ENCODE measurements around the gene CKAP2L. TPM values are rescaled to one million over a fixed set of nuclear protein-coding genes. Genes with fewer than 3 reads are reported as not detected.

Gene CKAP2L
- total and polyA plus RNA-seq, 9 of the 15 experiments (the other 6 are each of a cell fraction or from before 2014, with no cell fraction given), result 10.4 to 21.9 (median 14.2) TPM

- TF ChIP-seq ZNF395 (CRISPR knock-in tag; IDR thresholded peaks at IDR 0.05), result no peak
- TF ChIP-seq TAL1 (IDR thresholded peaks at IDR 0.05), result no peak
- no peak for TF ChIP-seq MEF2A (IDR thresholded peaks at IDR 0.05; ENCODE audit: control insufficient read depth, low read depth, low read length)
- no peak; the same call in 1 of the 2 replicates for TF ChIP-seq ZBTB7A (IDR thresholded peaks at IDR 0.05; ENCODE audit: borderline replicate concordance, control insufficient read depth, low read depth, low read length)
- TF ChIP-seq TCF7L2 (IDR thresholded peaks at IDR 0.05; ENCODE audit: low read depth, low read length), result no peak
- no peak for TF ChIP-seq KAT2B (IDR thresholded peaks at IDR 0.05; ENCODE audit: low read depth, low read length)
- no peak for TF ChIP-seq ZNF384 (IDR thresholded peaks at IDR 0.05; ENCODE audit: low read depth, low read length)
- no peak for TF ChIP-seq MCM2 (IDR thresholded peaks at IDR 0.05; ENCODE audit: low read depth)
- no peak for TF ChIP-seq CGGBP1 (CRISPR knock-in tag; IDR thresholded peaks at IDR 0.05)
- TF ChIP-seq ZFPM2 (CRISPR knock-in tag; IDR thresholded peaks at IDR 0.05), result no peak
- no peak for TF ChIP-seq ZNF133 (CRISPR knock-in tag; IDR thresholded peaks at IDR 0.05)
- no peak for TF ChIP-seq TFAM (CRISPR knock-in tag; conservative IDR thresholded peaks at IDR 0.05)
- no peak for TF ChIP-seq ZNF3 (CRISPR knock-in tag; IDR thresholded peaks at IDR 0.05)
- TF ChIP-seq FOXA1 (IDR thresholded peaks at IDR 0.05; ENCODE audit: borderline replicate concordance), result no peak
- TF ChIP-seq NUFIP1 (IDR thresholded peaks at IDR 0.05; ENCODE audit: partially characterized antibody), result no peak
- TF ChIP-seq IRF2 (CRISPR knock-in tag; IDR thresholded peaks at IDR 0.05), result no peak
- peak; percentile 12 for TF ChIP-seq HMGN3 (IDR thresholded peaks at IDR 0.05; ENCODE audit: borderline replicate concordance, extremely low read depth, insufficient read length, low read depth, low read length)
- TF ChIP-seq PHF20 (IDR thresholded peaks at IDR 0.05; ENCODE audit: partially characterized antibody), result no peak
- no peak for TF ChIP-seq ZNF184 (CRISPR knock-in tag; IDR thresholded peaks at IDR 0.05)
- no peak for TF ChIP-seq PHTF2 (CRISPR knock-in tag; IDR thresholded peaks at IDR 0.05)
- TF ChIP-seq ESRRB (CRISPR knock-in tag; IDR thresholded peaks at IDR 0.05; ENCODE audit: borderline replicate concordance), result no peak
- TF ChIP-seq XRCC4 (IDR thresholded peaks at IDR 0.05; ENCODE audit: extremely low read depth, insufficient read depth, insufficient read length), result no peak
- TF ChIP-seq HCFC1 (IDR thresholded peaks at IDR 0.05; ENCODE audit: low read depth, low read length), result peak; percentile 29; the same call in 1 of the 2 replicates
- TF ChIP-seq ZNF124 (CRISPR knock-in tag; IDR thresholded peaks at IDR 0.05), result no peak
- no peak for TF ChIP-seq ZNF324 (CRISPR knock-in tag; IDR thresholded peaks at IDR 0.05)
- TF ChIP-seq ZKSCAN8 (CRISPR knock-in tag; IDR thresholded peaks at IDR 0.05), result no peak
- TF ChIP-seq PTTG1 (tag; IDR thresholded peaks at IDR 0.05; ENCODE audit: low read depth), result no peak
- TF ChIP-seq MECOM (CRISPR knock-in tag; IDR thresholded peaks at IDR 0.05), result no peak
- no peak for TF ChIP-seq ZBTB2 (IDR thresholded peaks at IDR 0.05)
- no peak for TF ChIP-seq TGIF2 (CRISPR knock-in tag; IDR thresholded peaks at IDR 0.05)
Measured at GRCh38 chr2:112726487-112727190, 37.8 kb downstream of the CKAP2L start (continued).
